Activated CD8-positive, alpha-beta T cell treated with anti-CD3 and anti-CD28 coated beads for 36 hours (primary cell): Measurements from ENCODE around the gene DAAM2. TPM values are rescaled to one million over a fixed set of nuclear protein-coding genes. Genes with fewer than 3 reads are reported as not detected.

Experiments
- ATAC-seq: fragments of 200-7000 bp; cut with Tn5 transposase; one replicate; pipeline ENCODE4 v1.10.0; 2021; ENCODE audit warnings: mild to moderate bottlenecking, moderate library complexity
- CTCF ChIA-PET: fragments of 350-600 bp; sonication (Branson Sonifier 250); formaldehyde crosslinking; loops from one replicate; lab custom pipeline; 2021; ENCODE audit warnings: antibody characterized with exemption; lab: Charles Lee
- POLR2A ChIA-PET: fragments of 350-600 bp; sonication (Branson Sonifier 250); formaldehyde crosslinking; loops from one replicate; lab custom pipeline; 2021; ENCODE audit warnings: antibody characterized with exemption; lab: Charles Lee
- DNase-seq: peaks from one replicate; pipeline ENCODE4 v3.0.0-alpha.2; 2020
- H3K27ac Mint-ChIP-seq: one replicate; pipeline ENCODE4 v1.8.0; 2021; ENCODE audit warnings: mild to moderate bottlenecking, mixed read lengths
- H3K27me3 Mint-ChIP-seq: one replicate; pipeline ENCODE4 v1.8.0; 2021; ENCODE audit warnings: mixed read lengths
- H3K36me3 Mint-ChIP-seq: one replicate; pipeline ENCODE4 v1.8.0; 2021; ENCODE audit warnings: low read depth, mixed read lengths
- H3K4me1 Mint-ChIP-seq: one replicate; pipeline ENCODE4 v1.8.0; 2021; ENCODE audit warnings: low read depth, mixed read lengths
- H3K4me3 Mint-ChIP-seq: one replicate; pipeline ENCODE4 v1.8.0; 2021; ENCODE audit warnings: mild to moderate bottlenecking, moderate library complexity, mixed read lengths
- H3K9me3 Mint-ChIP-seq: one replicate; pipeline ENCODE4 v1.8.0; 2021; ENCODE audit warnings: mixed read lengths
- CTCF ChIP-seq: fragments of 200-600 bp; IDR thresholded peaks from one replicate; pipeline ENCODE4 v1.8.0; 2022; ENCODE audit warnings: antibody characterized with exemption, mild to moderate bottlenecking
- intact Hi-C: fragments of 100-400 bp; cut with micrococcal nuclease; formaldehyde crosslinking; loops from one replicate; pipeline ENCODE4 v1.10.0; 2022
- total RNA-seq, 2 experiments: library from RNA; stranded (reverse); gene quantifications; one replicate each; pipeline ENCODE4 v1.2.3, GENCODE V29; 2021

Gene DAAM2
- total RNA-seq, 2 experiments from 2014 or later, result not detected

GRCh38 chr6:39831701-39832100 lies 39.5 kb downstream of the DAAM2 start:
- intact Hi-C loops, result no loop called here
- POLR2A ChIA-PET, result no interaction called here
- no peak for ATAC-seq
- DNase-seq, result no peak
- Mint-ChIP-seq H3K4me3 (no peak overlapping the region), H3K4me1 (no peaks in the 10 kb centered on the region), H3K9me3 (no peaks in the 10 kb centered on the region), H3K36me3 (no peaks in the 10 kb centered on the region), H3K27me3 (peaks cover 3% of the 10 kb centered on the region), H3K27ac (no peak overlapping the region)
- CTCF ChIA-PET, result no interaction called here
- TF ChIP-seq CTCF, result no peak

- no peak for ATAC-seq
- no peak for DNase-seq
- no peaks in the 10 kb centered on the region for H3K36me3 Mint-ChIP-seq
- TF ChIP-seq CTCF, result no peak
- intact Hi-C loops, result no loop called here
- CTCF ChIA-PET, result no interaction called here
- no peaks in the 10 kb centered on the region for H3K9me3 Mint-ChIP-seq
- H3K27me3 Mint-ChIP-seq, result peaks cover 12% of the 10 kb centered on the region
- no peak overlapping the region for H3K27ac Mint-ChIP-seq
- H3K4me3 Mint-ChIP-seq, result no peak overlapping the region
- POLR2A ChIA-PET, result no interaction called here
- no peaks in the 10 kb centered on the region for H3K4me1 Mint-ChIP-seq
These were observed 42.1 kb downstream of the DAAM2 start for GRCh38 chr6:39834278-39834677.

GRCh38 chr6:39834866-39835265 lies 42.7 kb downstream of the DAAM2 start:
- no peak for TF ChIP-seq CTCF

GRCh38 chr6:39835821-39836295 lies 43.7 kb downstream of the DAAM2 start:
- no peaks in the 10 kb centered on the region for H3K4me1 Mint-ChIP-seq
- H3K27me3 Mint-ChIP-seq, result peaks cover 18% of the 10 kb centered on the region
- no peak for DNase-seq
- intact Hi-C loops, result no loop called here
- no peak for TF ChIP-seq CTCF
- ATAC-seq, result no peak
- no peak overlapping the region for H3K4me3 Mint-ChIP-seq
- H3K36me3 Mint-ChIP-seq, result no peaks in the 10 kb centered on the region
- no peaks in the 10 kb centered on the region for H3K9me3 Mint-ChIP-seq
- H3K27ac Mint-ChIP-seq, result no peak overlapping the region
- ChIA-PET CTCF (no interaction called here), POLR2A (no interaction called here)

More at GRCh38 chr6:39834866-39835265, 42.7 kb downstream of the DAAM2 start:
- ATAC-seq (no peak), DNase-seq (no peak)
- ChIA-PET CTCF (no interaction called here), POLR2A (no interaction called here)
- H3K36me3 Mint-ChIP-seq, result no peaks in the 10 kb centered on the region
- peaks cover 13% of the 10 kb centered on the region for H3K27me3 Mint-ChIP-seq
- no peaks in the 10 kb centered on the region for H3K9me3 Mint-ChIP-seq
- intact Hi-C loops, result no loop called here
- H3K4me1 Mint-ChIP-seq, result no peaks in the 10 kb centered on the region
- no peak overlapping the region for H3K27ac Mint-ChIP-seq
- H3K4me3 Mint-ChIP-seq, result no peak overlapping the region

GRCh38 chr6:39836606-39837005 lies 44.4 kb downstream of the DAAM2 start:
- no peak for ATAC-seq

More at GRCh38 chr6:39836606-39837005, 44.4 kb downstream of the DAAM2 start:
- CTCF ChIA-PET, result no interaction called here
- Mint-ChIP-seq H3K4me3 (no peak overlapping the region), H3K4me1 (no peaks in the 10 kb centered on the region), H3K9me3 (no peaks in the 10 kb centered on the region), H3K27me3 (peaks cover 18% of the 10 kb centered on the region), H3K36me3 (no peaks in the 10 kb centered on the region), H3K27ac (no peak overlapping the region)
- POLR2A ChIA-PET, result no interaction called here
- TF ChIP-seq CTCF, result no peak
- DNase-seq, result no peak
- intact Hi-C loops, result no loop called here
